ENCODE measurements around the gene SETD1B.

SETD1B gene

DNA sequence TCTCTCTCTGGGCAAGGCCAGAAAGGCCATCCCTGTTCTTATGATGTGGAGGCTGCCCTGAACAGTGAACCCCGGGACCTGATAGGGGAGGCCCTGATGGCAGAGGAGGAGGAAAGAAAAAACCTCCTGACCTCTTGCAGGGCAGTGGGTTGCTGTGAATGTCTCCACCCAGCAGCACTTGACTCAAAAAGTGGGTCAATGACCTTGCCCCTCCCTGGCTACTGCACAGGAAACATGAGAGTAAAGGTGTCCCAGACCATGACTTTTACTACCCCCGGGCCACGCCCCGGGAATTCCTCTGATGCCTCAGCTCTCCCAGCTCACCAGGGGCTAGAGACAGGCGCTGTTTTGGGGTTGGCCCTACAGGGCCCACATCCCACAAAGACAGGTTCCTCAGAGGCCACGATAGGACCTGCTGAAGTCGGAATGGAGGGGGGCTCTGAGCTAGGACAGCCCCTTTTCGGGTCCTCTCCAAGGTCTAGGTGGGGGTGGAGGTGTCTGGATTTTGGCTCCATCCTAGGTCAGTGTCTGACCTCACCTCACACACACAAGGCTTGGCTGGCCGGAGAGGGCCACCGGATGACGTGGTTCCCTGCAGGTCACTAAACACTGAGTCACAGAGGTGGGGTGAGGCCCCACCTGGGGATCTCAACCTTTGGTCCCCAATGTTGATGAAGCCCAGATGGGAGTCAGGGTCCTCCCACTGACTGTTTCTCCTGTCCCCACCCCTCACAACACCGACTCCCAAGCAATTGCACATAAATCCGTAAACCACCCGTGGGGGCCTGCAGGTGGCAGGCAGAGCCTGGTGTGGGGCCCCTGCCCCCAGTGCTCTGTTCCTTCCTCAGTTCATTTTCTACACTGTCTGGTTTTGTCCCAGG lies 11.9 kb upstream of the SETD1B start:
- ATAC-seq: no peak
- TF ChIP-seq ZFP30 (CRISPR knock-in tag; IDR thresholded peaks at IDR 0.05): no peak
- no peak for TF ChIP-seq SNAI2 (CRISPR knock-in tag; IDR thresholded peaks at IDR 0.05)
- no peak for TF ChIP-seq CREB5 (CRISPR knock-in tag; IDR thresholded peaks at IDR 0.05; ENCODE audit: low read depth)
- TF ChIP-seq TCF4 (CRISPR knock-in tag; IDR thresholded peaks at IDR 0.05; ENCODE audit: borderline replicate concordance): no peak
- no peak for TF ChIP-seq POU6F1 (CRISPR knock-in tag; IDR thresholded peaks at IDR 0.05; ENCODE audit: borderline replicate concordance, low read depth)
- TF ChIP-seq ZNF70 (CRISPR knock-in tag; IDR thresholded peaks at IDR 0.05): no peak
- TF ChIP-seq ZC3H10 (CRISPR knock-in tag; IDR thresholded peaks at IDR 0.05): no peak
- TF ChIP-seq ZFP3 (CRISPR knock-in tag; IDR thresholded peaks at IDR 0.05): no peak
- TF ChIP-seq, protein P1, sequence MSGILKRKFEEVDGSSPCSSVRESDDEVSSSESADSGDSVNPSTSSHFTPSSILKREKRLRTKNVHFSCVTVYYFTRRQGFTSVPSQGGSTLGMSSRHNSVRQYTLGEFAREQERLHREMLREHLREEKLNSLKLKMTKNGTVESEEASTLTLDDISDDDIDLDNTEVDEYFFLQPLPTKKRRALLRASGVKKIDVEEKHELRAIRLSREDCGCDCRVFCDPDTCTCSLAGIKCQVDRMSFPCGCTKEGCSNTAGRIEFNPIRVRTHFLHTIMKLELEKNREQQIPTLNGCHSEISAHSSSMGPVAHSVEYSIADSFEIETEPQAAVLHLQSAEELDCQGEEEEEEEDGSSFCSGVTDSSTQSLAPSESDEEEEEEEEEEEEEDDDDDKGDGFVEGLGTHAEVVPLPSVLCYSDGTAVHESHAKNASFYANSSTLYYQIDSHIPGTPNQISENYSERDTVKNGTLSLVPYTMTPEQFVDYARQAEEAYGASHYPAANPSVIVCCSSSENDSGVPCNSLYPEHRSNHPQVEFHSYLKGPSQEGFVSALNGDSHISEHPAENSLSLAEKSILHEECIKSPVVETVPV (CRISPR knock-in tag; IDR thresholded peaks at IDR 0.05): no peak
- TF ChIP-seq ESRRG (CRISPR knock-in tag; IDR thresholded peaks at IDR 0.05): no peak
- no peak for TF ChIP-seq ZNF8 (CRISPR knock-in tag; IDR thresholded peaks at IDR 0.05)
- TF ChIP-seq TOX (CRISPR knock-in tag; IDR thresholded peaks at IDR 0.05; ENCODE audit: borderline replicate concordance): no peak
- TF ChIP-seq GLIS3 (CRISPR knock-in tag; IDR thresholded peaks at IDR 0.05): no peak
- TF ChIP-seq OSR1 (CRISPR knock-in tag; IDR thresholded peaks at IDR 0.05): no peak
- TF ChIP-seq ARNTL (CRISPR knock-in tag; IDR thresholded peaks at IDR 0.05; ENCODE audit: borderline replicate concordance, low read depth): no peak
- TF ChIP-seq PATZ1 (CRISPR knock-in tag; IDR thresholded peaks at IDR 0.05; ENCODE audit: borderline replicate concordance): no peak
- TF ChIP-seq PPARA (CRISPR knock-in tag; IDR thresholded peaks at IDR 0.05; ENCODE audit: borderline replicate concordance): no peak
- no peak for TF ChIP-seq ISL1 (CRISPR knock-in tag; IDR thresholded peaks at IDR 0.05)
- TF ChIP-seq CSDC2 (CRISPR knock-in tag; IDR thresholded peaks at IDR 0.05): no peak
- TF ChIP-seq ZNF565 (CRISPR knock-in tag; conservative IDR thresholded peaks at IDR 0.05; ENCODE audit: low read depth): no peak

DNA sequence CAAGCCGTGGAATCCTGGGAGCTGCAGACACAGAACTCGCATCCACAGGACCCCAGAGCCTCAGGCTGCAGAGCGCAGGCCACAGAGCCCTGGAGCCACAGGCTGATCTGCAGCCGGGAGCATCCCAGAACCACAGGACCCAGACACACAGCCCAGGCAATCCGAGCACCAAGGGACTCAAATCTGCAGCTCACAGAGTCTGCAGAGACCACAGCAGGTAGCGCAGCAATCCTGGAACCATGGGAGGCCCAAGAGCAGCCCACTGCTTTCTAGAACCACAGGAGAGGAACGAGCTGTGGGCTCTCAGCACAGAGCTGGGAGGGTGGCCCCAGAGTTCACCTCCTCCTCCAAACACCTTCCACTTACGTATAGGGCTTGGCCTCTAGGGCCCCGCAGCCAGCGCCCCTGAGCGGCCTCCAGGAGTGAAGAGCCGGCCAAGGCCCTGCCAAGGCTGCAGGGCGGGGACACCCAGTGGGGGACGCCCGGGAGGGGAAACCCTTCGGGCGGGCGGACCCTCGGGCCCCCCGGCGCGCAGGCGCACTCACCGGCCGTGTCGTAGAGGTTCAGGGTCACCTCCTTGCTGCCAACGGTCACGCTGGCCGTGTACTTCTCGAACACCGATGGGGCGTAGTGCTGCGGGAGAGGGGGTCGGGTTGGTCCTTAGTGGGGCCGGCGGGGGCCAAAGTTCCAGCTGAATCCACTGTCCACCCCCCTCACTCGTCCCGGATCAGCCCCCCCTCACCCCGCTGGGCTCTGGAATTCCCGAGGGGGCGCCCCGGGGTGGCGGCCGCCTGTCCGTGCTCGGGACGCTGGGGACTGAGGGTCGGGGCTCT lies 11.0 kb upstream of the SETD1B start:
- no peak for TF ChIP-seq SNAI2 (CRISPR knock-in tag; IDR thresholded peaks at IDR 0.05)
- TF ChIP-seq PATZ1 (CRISPR knock-in tag; IDR thresholded peaks at IDR 0.05; ENCODE audit: borderline replicate concordance): no peak
- TF ChIP-seq CREB5 (CRISPR knock-in tag; IDR thresholded peaks at IDR 0.05; ENCODE audit: low read depth): no peak
- no peak for TF ChIP-seq PPARA (CRISPR knock-in tag; IDR thresholded peaks at IDR 0.05; ENCODE audit: borderline replicate concordance)
- TF ChIP-seq ZFP3 (CRISPR knock-in tag; IDR thresholded peaks at IDR 0.05): no peak
- TF ChIP-seq POU6F1 (CRISPR knock-in tag; IDR thresholded peaks at IDR 0.05; ENCODE audit: borderline replicate concordance, low read depth): no peak
- TF ChIP-seq ZC3H10 (CRISPR knock-in tag; IDR thresholded peaks at IDR 0.05): no peak
- TF ChIP-seq GLIS3 (CRISPR knock-in tag; IDR thresholded peaks at IDR 0.05): no peak
- no peak for TF ChIP-seq TCF4 (CRISPR knock-in tag; IDR thresholded peaks at IDR 0.05; ENCODE audit: borderline replicate concordance)
- no peak for TF ChIP-seq ZFP30 (CRISPR knock-in tag; IDR thresholded peaks at IDR 0.05)
- no peak for ATAC-seq
